ENCODE data around the gene ATCAY. TPM values are rescaled to one million over a fixed set of nuclear protein-coding genes. Genes with fewer than 3 reads are reported as not detected.

The ATCAY gene
- total and polyA plus RNA-seq, 2 of the 13 experiments (the other 11 are each of a cell fraction or from before 2014, with no cell fraction given), result not detected

DNA sequence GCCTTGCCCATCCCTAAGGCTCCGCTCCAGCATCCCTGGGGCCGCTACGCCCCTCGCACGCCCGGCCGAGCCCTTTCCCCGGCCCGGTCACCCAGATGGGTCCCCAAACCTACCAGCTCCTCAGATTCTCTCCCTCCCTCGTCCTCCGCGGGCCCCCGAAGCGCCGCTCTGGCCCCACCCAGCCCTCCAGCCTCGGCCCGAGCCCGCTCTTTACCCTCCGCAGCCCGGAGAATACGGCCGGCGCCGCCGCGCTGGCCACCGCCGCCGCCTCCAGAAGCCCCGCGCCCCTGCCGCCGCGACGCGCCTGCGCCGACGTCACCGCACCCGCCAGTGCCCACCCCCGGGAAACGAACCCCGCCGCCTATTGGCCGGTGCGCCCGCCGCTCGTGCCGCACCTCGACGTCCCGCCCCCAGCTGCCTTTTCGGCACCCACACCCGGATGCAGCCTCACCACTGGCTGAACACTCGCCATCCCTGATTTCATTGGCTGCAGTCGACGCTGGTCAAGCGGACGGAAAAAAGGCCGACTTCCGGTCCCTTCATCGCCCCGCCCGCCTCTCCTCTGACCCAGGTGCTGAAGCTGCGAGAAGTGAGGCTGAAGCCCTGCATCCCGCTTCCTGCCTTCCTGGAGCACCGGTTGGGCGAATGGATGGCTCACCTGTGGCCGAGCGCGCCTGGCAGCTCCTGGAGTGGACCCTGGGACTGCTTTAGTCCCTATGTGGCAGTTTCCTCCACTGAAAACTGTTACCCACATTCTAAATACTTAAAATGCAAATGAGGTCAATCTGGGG is 90.5 kb downstream of the ATCAY start, which contains the start of gene DAPK3 (continued):
- TF ChIP-seq, protein P1, sequence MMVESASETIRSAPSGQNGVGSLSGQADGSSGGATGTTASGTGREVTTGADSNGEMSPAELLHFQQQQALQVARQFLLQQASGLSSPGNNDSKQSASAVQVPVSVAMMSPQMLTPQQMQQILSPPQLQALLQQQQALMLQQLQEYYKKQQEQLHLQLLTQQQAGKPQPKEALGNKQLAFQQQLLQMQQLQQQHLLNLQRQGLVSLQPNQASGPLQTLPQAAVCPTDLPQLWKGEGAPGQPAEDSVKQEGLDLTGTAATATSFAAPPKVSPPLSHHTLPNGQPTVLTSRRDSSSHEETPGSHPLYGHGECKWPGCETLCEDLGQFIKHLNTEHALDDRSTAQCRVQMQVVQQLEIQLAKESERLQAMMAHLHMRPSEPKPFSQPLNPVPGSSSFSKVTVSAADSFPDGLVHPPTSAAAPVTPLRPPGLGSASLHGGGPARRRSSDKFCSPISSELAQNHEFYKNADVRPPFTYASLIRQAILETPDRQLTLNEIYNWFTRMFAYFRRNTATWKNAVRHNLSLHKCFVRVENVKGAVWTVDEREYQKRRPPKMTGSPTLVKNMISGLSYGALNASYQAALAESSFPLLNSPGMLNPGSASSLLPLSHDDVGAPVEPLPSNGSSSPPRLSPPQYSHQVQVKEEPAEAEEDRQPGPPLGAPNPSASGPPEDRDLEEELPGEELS (CRISPR knock-in tag; IDR thresholded peaks at IDR 0.05), result no peak
- TF ChIP-seq, protein P2, sequence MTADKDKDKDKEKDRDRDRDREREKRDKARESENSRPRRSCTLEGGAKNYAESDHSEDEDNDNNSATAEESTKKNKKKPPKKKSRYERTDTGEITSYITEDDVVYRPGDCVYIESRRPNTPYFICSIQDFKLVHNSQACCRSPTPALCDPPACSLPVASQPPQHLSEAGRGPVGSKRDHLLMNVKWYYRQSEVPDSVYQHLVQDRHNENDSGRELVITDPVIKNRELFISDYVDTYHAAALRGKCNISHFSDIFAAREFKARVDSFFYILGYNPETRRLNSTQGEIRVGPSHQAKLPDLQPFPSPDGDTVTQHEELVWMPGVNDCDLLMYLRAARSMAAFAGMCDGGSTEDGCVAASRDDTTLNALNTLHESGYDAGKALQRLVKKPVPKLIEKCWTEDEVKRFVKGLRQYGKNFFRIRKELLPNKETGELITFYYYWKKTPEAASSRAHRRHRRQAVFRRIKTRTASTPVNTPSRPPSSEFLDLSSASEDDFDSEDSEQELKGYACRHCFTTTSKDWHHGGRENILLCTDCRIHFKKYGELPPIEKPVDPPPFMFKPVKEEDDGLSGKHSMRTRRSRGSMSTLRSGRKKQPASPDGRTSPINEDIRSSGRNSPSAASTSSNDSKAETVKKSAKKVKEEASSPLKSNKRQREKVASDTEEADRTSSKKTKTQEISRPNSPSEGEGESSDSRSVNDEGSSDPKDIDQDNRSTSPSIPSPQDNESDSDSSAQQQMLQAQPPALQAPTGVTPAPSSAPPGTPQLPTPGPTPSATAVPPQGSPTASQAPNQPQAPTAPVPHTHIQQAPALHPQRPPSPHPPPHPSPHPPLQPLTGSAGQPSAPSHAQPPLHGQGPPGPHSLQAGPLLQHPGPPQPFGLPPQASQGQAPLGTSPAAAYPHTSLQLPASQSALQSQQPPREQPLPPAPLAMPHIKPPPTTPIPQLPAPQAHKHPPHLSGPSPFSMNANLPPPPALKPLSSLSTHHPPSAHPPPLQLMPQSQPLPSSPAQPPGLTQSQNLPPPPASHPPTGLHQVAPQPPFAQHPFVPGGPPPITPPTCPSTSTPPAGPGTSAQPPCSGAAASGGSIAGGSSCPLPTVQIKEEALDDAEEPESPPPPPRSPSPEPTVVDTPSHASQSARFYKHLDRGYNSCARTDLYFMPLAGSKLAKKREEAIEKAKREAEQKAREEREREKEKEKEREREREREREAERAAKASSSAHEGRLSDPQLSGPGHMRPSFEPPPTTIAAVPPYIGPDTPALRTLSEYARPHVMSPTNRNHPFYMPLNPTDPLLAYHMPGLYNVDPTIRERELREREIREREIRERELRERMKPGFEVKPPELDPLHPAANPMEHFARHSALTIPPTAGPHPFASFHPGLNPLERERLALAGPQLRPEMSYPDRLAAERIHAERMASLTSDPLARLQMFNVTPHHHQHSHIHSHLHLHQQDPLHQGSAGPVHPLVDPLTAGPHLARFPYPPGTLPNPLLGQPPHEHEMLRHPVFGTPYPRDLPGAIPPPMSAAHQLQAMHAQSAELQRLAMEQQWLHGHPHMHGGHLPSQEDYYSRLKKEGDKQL (CRISPR knock-in tag; IDR thresholded peaks at IDR 0.05; ENCODE audit: low read depth), result no peak
- TF ChIP-seq ZMYM3 (CRISPR knock-in tag; IDR thresholded peaks at IDR 0.05) (no peak), RARA (CRISPR knock-in tag; IDR thresholded peaks at IDR 0.05) (peak; percentile 13; the same call in 1 of the 2 replicates), HNRNPK (IDR thresholded peaks at IDR 0.05; ENCODE audit: low read depth, low read length, poor library complexity, severe bottlenecking) (peak; percentile 54), NFIB (CRISPR knock-in tag; IDR thresholded peaks at IDR 0.05; ENCODE audit: borderline replicate concordance) (no peak), SMARCE1 (IDR thresholded peaks at IDR 0.05; ENCODE audit: borderline replicate concordance) (no peak), ZNF331 (CRISPR knock-in tag; IDR thresholded peaks at IDR 0.05) (no peak; the same call in 1 of the 2 replicates), BRD4 (CRISPR knock-in tag; IDR thresholded peaks at IDR 0.05) (no peak), HDAC2 (CRISPR knock-in tag; IDR thresholded peaks at IDR 0.05) (peak; percentile 55; the same call in 1 of the 2 replicates), ZNF160 (CRISPR knock-in tag; IDR thresholded peaks at IDR 0.05) (no peak), RNF2 (conservative IDR thresholded peaks at IDR 0.05; ENCODE audit: low read depth) (no peak), GTF2F1 (IDR thresholded peaks at IDR 0.05; ENCODE audit: low read length) (no peak), SRSF1 (optimal IDR thresholded peaks at IDR 0.05; ENCODE audit: low read depth, low read length) (no peak)
- TF ChIP-seq, protein P3, sequence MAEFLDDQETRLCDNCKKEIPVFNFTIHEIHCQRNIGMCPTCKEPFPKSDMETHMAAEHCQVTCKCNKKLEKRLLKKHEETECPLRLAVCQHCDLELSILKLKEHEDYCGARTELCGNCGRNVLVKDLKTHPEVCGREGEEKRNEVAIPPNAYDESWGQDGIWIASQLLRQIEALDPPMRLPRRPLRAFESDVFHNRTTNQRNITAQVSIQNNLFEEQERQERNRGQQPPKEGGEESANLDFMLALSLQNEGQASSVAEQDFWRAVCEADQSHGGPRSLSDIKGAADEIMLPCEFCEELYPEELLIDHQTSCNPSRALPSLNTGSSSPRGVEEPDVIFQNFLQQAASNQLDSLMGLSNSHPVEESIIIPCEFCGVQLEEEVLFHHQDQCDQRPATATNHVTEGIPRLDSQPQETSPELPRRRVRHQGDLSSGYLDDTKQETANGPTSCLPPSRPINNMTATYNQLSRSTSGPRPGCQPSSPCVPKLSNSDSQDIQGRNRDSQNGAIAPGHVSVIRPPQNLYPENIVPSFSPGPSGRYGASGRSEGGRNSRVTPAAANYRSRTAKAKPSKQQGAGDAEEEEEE (CRISPR knock-in tag; IDR thresholded peaks at IDR 0.05; ENCODE audit: borderline replicate concordance), result no peak
- TF ChIP-seq, protein P4, sequence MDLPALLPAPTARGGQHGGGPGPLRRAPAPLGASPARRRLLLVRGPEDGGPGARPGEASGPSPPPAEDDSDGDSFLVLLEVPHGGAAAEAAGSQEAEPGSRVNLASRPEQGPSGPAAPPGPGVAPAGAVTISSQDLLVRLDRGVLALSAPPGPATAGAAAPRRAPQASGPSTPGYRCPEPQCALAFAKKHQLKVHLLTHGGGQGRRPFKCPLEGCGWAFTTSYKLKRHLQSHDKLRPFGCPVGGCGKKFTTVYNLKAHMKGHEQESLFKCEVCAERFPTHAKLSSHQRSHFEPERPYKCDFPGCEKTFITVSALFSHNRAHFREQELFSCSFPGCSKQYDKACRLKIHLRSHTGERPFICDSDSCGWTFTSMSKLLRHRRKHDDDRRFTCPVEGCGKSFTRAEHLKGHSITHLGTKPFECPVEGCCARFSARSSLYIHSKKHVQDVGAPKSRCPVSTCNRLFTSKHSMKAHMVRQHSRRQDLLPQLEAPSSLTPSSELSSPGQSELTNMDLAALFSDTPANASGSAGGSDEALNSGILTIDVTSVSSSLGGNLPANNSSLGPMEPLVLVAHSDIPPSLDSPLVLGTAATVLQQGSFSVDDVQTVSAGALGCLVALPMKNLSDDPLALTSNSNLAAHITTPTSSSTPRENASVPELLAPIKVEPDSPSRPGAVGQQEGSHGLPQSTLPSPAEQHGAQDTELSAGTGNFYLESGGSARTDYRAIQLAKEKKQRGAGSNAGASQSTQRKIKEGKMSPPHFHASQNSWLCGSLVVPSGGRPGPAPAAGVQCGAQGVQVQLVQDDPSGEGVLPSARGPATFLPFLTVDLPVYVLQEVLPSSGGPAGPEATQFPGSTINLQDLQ (CRISPR knock-in tag; IDR thresholded peaks at IDR 0.05), result no peak
